ENCODE data around the gene SLC22A23.

- no peak for TF ChIP-seq CTCF (conservative IDR thresholded peaks at IDR 0.05; ENCODE audit: low read length)
- TF ChIP-seq EZH2phosphoT487 (IDR thresholded peaks at IDR 0.05; ENCODE audit: borderline replicate concordance, low read depth, low read length), result no peak
These were observed 178.2 kb downstream of the SLC22A23 start for GRCh38 chr6:3278691-3279090.
